22Rv1 (cell line): Measurements from ENCODE around the gene UBR4.

ENCODE experiments used
- ZFX ChIP-seq: fragments of 450-650 bp; IDR thresholded peaks from 2 replicates; pipeline ENCODE4 v1.6.1; 2017; ENCODE audit warnings: antibody characterized with exemption, borderline replicate concordance
- TF ChIP-seq, protein P1 (sequence below): fragments of 450-650 bp; IDR thresholded peaks from 2 replicates; pipeline ENCODE4 v1.5.1; 2017; ENCODE audit warnings: mild to moderate bottlenecking

DNA sequence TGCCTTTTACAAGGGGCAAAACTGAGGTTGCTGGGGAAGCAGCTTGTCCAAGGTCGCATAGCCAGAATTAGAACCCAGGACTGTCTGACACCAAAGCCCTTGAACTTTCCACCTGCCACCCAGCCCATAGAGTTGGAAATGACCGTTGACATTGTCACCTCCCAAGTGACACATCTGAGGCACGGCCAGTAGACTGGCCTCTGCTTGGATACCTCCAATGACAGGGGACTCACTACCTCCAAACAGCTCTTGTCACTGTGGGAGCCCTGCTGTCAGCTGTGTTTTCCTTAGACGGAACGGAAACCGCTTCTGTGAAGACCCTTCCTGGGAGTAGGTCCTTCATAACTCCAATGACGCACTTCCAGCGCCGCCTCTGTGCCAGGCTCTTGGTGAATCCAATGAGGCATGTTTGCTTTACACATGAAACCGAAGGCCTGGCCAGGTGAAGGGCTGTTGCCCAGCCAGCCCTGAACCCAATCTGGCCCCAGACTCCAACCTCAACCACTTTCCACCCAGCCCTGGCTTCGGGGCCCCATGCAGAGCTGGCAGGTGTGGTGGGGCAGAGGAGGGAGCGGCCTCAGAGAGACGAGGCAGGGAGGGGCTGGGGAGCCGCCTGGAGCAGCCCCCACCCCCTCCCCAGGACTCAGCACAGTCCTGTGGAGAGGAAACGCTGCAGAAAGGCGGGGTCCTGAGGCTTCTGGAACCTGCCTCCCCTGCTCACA, 144.4 kb downstream of the UBR4 start:
- TF ChIP-seq, protein P1, sequence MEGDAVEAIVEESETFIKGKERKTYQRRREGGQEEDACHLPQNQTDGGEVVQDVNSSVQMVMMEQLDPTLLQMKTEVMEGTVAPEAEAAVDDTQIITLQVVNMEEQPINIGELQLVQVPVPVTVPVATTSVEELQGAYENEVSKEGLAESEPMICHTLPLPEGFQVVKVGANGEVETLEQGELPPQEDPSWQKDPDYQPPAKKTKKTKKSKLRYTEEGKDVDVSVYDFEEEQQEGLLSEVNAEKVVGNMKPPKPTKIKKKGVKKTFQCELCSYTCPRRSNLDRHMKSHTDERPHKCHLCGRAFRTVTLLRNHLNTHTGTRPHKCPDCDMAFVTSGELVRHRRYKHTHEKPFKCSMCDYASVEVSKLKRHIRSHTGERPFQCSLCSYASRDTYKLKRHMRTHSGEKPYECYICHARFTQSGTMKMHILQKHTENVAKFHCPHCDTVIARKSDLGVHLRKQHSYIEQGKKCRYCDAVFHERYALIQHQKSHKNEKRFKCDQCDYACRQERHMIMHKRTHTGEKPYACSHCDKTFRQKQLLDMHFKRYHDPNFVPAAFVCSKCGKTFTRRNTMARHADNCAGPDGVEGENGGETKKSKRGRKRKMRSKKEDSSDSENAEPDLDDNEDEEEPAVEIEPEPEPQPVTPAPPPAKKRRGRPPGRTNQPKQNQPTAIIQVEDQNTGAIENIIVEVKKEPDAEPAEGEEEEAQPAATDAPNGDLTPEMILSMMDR = no peak
- no peak for TF ChIP-seq ZFX
